NB4 (cell line): ENCODE data around the gene CCDC180.

Experiments
- POLR2A ChIP-seq: IDR thresholded peaks from 2 replicates; pipeline ENCODE4 v1.6.1; 2011; ENCODE audit warnings: mild to moderate bottlenecking; ENCODE audit not compliant: insufficient read length; ENCODE audit errors: extremely low read depth
- TF ChIP-seq, protein P1 (sequence below): IDR thresholded peaks from 2 replicates; pipeline ENCODE4 v1.6.1; 2011; ENCODE audit warnings: low read depth, low read length

DNA sequence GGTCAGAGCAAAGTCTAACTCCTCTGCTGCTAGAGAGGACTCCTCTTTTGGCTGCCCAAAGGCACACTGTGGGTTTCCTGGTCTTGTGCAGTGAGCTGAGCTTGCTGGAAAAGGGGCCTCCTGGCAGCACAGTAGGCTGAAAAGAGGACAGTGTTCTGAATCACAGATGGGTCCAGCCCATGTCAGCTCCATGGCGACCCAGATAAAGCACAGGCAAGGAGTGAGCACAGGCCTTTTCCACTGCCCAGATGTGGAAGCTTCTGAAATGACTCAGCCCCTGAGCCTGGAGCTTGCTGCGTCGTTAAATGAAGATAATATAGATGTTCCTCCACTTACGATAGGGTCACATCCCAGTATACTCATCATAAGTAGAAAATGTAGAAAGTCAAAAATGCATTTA is 8.1 kb downstream of the CCDC180 start:
- TF ChIP-seq, protein P1, sequence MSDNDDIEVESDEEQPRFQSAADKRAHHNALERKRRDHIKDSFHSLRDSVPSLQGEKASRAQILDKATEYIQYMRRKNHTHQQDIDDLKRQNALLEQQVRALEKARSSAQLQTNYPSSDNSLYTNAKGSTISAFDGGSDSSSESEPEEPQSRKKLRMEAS = no peak
- TF ChIP-seq POLR2A = no peak
